Stimulated activated CD8-positive, alpha-beta memory T cell treated with anti-CD3 and anti-CD28 coated beads, Interleukin-2, amount 100 ng/mL, for 48 hours (primary cell): ENCODE results near the gene LGR6.

ENCODE experiments used
- DNase-seq, 2 donors: peaks; one replicate each; pipeline ENCODE4 v3.0.0-alpha.2; 2020; ENCODE audit warnings: low read depth in 2 of 2

Gene LGR6

DNA sequence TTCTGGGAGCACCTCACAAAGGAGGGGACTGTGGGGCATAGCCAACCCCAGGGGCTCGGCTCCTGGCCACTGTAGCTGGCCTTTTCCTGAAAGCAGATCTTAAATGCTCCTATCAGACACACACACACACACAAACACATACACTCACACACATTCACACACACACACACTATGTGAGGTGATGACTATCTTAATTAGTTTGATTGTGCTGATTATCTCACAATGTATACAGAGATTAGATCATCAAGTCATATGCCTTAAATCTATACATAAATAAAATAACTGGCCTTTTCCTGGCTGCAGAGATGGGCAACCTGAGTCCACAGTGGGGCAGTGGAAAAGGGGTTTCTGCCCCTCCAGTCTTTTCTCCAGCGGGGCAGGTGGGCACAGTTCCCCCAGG is 27.1 kb downstream of the LGR6 start:
- no peak for DNase-seq

DNA sequence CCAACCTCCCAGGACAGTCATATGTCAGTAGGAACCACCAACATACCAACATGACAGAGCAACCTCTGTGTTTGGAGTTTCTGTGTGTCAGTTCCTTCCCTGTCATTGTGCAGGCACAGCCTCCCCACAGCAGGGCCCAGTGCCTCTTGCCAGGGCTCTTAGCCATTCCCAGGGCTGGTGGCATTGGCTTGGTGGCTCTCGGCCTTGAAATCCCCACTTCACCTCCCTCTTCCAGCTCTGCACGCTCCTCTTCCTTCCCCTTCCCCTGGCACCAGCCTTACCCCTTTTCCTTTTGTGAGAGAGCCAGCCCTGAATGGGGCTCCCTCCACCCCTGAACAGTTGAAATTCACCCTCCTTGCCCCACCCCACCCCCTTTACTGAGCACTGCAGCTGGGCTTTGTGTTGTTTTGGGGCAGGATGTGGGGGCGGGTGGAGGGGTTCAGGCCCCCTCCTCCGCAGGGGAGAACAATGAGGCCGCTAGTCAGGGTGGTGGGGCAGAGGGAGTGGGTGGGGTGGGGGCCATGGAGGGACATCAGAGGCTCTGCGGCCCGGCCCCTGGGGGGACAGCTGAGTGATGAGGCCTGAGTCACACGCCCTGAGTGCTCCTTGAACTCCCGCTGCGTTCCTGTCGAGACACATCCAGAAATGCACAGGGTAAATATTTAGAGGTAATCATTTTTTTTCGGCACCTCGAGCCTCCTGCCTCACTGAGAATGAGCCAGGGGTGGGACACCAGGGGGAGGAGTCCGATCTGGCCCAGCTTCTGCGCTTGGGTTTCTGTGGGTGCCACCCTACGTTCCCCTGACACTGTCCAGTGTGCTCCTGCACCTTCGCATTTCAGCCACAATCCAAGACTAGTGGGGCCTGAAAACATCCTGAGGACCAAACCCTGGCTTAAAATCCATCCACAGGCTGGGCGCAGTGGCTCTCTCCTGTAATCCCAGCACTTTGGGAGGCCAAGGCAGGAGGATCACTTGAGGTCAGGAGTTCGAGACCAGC is 28.6 kb downstream of the LGR6 start:
- DNase-seq: no peak

DNA sequence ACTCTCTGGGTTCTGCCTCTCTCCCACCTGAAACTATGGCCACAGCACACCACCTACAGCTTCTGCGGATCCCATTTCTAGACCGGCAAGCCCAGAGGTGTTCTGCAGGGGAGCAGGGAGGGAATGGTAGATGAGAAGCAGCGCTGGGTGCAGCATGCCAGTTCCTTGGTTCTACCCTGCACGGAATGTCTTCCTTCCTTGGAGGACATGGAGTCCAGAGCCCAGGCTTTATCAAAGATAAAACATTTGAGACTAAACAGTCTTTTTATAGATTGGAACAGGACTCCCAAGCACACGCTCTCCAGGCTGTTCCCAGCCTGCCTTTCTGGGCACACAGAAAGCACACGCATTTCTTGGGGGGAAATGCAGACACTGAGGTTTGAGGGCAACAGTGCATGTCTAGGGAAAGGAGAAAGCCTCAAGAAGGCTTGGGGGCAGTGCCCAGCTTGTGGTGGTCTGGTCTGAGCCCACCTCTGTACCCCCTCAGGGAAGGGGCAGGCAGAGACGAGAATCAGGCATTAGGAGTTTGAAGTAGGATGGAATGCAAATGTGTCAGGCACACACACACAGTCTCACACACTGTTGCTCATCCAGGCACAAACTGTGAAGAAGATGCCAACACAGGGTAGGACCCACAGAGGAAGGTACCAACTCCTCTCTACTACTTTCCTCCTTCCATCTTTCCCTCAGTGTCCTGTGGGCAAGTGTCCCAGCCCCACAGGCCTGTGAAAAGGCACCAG is 29.7 kb downstream of the LGR6 start:
- no peak for DNase-seq

DNA sequence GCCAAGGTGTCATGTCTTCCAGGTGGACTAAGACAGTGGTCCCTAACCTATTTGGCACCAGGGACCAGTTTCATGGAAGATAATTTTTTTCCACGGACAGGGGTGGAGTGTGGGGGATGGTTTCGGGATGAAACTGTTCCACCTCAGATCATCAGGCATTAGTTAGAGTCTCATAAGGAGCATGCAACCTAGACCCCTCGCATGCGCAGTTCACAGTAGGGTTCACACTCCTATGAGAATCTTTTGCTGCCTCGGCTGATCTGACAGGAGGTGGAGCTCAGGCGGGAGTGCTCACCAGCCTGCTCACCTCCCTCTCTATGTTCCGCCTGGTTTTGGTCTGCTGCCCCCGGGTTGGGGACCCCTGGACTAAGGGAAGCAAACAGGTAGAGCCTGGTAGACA is 30.9 kb downstream of the LGR6 start:
- no peak for DNase-seq

DNA sequence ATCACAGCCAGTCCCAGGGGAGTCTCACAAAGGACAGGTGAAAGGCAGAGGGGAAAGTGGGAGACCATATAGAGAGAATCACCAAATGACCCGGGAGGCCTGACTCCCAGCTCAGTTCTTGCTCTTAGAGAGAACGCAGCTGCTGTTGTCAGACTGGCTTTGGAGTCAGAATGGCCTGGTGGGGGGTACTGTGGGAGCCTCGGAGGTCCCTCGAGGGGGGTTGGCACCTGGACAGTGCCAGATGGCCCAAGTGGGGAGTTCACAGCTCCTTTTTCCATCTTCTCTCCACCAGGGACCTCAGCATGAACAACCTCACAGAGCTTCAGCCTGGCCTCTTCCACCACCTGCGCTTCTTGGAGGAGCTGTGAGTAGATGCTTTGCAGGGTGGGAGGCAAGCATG is 31.5 kb downstream of the LGR6 start:
- no peak for DNase-seq

DNA sequence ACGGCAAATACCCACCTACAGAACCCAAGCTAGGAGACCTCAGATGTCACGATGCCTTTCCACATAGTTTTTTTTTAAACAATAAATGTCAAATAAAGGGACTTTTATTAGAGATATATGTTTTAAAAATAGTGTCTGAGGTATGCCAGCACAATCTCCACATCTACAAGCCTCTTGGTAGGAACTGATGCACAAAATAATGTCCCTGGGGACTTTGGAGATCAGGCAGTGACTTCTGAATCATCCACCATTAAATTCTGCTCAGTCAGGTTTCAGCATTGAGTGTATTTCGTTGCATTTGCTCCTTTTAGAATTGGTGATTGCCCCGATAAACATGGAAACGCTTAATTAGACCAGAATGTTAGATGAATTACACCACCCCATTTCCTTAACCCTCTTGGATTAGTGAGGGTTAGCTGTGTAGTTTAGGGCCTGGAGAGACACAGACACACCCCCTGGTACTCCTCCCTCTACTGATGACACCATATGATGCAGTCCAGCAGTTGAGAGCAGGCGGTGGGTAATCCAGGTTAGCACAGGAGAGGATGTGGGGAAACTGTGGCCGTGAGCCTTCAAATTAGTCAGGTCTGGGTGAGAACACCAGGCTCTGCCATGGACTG is 33.6 kb downstream of the LGR6 start:
- no peak for DNase-seq

DNA sequence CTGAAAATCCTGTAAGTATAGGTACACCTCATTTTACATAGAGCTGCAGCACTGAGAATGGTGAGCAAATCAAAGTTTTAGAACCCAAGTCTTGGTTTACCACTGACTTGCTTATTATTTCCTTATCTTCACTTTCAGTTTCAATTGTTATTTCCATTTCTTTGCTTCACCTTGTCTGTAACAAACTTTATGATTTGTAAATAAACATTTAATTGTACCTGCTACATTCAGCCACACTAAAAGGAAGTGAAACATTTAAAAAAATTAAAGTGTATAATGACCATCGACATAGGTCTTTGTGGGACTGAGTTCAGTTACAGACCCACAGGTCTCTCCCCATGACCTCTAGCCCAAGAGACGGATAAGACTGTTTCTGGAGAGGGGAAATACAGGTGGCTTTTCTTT is 34.4 kb downstream of the LGR6 start:
- no peak for DNase-seq

DNA sequence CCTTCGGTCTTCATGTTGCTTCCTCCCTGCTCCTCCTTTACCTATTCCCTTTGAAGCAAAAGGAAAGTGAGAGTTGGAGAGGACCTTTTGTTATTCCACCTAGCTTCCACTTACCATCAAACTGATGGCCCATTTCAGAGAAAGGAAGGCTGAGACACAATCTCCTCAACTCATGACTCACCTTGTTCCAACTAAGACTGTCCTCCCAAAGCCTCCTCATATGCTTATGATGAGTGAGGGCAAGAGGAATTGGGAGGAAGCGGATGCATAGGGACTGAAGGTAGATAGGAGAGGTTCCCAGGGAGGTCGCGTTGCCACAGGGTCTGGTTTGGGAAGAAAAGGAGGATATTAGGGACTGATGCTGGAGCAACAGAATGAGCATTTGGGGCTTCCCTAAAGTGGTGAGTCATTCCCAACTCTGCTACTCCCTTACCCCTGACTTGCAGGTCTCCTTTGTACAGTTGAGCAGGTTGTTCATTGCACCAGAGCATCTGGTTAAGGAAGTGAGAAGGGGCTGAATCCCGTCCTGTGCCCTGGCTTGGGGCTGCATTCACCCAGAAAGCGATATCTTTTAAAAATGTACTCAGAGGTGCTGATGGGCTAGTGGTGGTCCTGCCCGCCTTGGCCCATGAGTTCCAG is 35.0 kb downstream of the LGR6 start:
- DNase-seq: no peak

DNA sequence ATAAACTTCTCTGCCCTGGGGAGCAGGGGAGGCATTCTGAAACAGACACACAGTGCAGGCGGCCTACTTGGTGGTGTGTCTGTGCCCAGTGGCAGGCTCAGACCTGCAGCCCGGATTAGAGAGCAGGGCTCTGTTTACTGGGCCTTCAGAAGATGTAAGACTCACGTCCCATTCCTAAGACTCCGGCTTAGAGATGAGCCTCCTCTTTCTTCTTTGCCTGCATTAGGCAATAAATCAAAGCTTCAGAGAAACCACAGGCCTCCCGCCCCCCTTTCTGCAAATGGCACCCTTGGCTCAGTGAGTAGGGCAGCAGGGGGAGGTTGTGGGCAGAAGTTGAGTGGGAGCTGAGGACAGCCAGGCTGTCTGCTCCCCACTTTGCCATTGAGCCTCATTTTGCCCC is 35.8 kb downstream of the LGR6 start:
- no peak for DNase-seq

DNA sequence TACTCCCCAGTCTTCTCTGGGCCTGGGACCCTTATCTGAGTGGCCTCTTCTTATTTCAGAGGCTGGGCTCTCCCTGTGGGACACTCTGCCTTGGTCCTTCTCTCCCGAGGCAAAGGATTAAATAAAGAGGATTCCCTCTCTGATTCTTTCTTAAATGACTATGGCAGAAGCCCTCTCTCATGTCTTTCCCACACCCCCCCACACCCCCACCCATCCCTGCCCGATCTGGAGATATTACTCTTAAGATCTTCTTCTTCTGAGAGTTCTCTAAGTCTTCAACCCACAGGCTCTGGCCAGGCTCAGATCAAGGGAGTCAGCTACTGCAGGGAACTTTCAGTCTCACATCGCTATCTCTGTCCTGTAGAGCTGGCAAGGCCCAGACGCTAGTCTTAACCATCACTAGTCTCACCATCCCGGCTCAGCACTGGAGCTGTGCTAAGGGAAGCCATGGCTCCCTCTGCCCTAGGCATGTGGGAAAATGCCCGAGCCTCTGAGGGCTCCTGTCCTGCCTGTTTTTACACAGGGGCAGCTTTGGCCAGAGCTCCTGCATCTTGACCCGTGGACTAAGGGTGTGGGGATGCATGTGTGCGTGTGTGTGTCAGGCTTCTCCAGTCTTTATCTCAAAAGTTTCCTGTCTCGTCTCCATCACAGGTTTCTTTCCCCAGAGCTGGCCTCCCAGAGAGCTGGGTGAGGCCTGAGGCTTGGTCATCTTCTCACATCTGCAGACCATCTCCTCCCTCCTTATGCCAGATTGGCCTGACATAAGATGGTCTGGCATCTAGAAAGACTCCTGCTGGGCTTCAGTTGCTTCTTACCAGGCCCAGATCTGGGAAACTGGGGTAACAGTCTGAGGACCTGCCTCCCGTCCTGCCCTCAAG is 36.7 kb downstream of the LGR6 start:
- no peak for DNase-seq

DNA sequence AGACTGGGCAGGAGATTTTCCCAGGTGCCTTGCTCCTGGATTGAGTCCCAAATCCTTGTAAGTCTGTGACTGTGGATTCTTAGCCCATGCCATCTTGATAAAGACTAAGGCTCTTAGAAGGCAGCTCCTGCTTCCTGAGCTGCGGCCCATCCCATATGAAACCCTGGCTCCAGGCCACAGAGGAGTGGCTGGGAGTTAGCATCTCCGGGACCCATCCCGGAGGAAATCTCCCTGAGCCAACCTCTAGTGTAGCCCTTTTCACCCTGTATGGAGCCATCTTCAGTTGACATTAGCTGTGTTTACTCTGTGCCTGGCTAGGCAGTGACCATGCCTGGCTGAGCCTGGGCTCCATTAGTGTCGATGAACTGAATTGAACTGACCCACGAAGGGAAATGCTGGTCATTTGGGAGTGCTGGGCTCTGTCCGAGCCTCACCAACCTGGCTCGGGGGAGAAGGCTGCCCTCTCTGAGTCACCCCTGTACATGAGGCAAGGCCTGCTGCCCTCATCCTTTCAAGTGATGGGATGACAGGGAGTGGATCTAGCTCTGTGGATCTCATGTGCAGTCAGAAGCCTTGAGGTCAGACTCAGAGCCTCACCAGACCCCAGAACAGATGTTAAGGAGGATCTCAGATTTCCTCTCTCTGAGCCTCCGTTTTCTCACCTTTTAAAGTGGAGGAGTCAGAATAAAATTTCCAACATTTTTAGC is 37.5 kb downstream of the LGR6 start:
- DNase-seq: no peak

DNA sequence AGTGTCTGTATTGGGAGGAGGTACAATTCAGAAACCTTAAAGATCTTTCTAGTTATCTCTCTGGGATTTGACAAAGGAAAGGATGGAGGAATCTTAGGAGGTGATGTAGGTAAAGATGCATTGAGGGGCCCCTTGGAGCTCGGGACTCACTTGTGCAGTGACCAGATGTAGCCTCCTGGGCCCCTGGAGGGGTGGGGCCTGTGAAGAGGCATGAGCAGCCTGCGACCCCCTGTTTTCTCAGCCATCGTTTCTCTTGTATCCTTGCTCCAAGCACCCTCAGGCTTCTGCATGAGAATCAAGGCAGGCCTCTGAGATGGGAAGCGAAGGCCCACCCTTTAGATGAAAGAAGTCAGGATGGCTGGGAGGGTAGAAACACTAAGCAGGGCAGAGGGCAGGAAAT is 39.6 kb downstream of the LGR6 start:
- DNase-seq: no peak

DNA sequence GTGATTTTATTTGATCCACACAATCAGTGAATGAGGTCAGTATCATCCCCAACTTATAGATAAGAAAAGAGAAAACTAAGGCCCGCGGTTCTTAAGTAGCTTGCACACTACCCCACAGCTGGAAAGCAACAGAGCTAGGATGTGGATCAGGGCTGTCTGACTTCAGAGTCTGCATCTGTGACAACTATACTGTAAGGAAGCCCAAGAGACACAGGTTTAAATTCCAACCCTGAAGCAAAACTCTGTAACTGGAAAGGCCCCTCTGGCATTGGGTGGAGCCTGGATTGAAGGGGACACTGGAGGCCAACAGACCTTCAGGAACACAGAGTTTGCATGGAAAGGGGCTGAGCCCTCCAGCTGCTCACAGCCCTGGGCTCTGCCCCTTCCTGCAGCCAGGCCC is 40.2 kb downstream of the LGR6 start:
- DNase-seq: no peak

DNA sequence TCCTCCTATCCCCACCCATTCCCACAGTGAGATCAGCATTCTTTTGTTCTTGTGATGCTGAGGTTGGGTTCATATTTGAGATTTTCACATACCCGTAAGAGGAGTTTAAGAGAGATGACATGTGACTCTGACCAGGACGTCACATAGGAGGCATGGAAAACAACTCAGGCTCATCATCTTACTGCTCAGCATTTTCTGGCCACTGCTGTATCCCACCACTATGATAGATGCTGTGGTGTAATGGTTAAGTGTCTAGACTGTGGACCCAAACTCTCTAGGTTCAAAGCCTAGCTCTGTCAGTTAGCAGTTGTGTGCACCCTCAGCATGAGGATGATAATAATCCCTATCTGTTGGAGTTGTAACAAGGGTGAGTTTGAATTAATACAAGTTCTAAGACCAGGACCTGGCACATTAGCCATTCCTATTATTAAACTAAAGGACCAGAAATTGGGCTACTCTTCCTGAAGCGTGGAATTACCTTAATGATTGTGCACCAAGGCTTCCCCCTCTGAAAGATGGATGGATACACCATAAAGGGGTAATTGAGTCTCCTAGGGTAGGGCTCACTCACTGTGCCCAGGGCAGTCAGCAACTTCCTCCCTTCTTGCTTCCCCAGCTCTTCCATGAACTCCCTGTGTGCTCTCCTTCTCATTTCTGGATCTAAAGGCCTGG is 40.9 kb downstream of the LGR6 start:
- no peak for DNase-seq

DNA sequence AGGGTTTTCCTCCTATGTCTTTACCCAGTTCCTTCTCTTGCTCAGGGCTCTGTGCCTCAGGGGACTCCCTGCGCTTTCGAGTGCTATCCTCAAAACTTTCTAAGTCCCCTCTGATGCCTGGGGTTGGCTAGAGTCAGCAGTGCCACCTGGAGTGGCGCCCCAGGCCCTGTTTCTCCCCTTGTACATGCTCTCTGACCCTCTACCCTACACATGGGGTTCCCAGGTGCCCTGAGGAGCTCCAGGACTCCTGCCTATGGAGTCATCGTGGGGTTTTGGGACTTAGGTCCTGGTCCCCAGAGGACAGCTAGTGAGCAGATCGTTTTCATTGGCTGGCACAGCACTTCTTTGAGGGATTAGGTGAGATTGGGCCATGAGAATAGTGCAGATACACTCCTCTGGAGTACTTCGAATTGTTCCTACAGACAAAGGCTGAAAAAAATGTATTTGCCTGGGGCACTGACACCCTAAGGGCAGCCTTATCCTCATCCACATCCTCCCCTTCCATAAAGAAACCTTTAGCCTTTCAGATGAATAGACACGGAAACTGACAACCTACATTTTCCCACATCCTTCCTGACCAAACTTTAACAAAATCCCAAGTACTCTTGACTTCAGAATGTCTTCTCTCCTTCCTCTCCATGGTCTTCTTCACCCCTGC is 41.5 kb downstream of the LGR6 start:
- DNase-seq: no peak

DNA sequence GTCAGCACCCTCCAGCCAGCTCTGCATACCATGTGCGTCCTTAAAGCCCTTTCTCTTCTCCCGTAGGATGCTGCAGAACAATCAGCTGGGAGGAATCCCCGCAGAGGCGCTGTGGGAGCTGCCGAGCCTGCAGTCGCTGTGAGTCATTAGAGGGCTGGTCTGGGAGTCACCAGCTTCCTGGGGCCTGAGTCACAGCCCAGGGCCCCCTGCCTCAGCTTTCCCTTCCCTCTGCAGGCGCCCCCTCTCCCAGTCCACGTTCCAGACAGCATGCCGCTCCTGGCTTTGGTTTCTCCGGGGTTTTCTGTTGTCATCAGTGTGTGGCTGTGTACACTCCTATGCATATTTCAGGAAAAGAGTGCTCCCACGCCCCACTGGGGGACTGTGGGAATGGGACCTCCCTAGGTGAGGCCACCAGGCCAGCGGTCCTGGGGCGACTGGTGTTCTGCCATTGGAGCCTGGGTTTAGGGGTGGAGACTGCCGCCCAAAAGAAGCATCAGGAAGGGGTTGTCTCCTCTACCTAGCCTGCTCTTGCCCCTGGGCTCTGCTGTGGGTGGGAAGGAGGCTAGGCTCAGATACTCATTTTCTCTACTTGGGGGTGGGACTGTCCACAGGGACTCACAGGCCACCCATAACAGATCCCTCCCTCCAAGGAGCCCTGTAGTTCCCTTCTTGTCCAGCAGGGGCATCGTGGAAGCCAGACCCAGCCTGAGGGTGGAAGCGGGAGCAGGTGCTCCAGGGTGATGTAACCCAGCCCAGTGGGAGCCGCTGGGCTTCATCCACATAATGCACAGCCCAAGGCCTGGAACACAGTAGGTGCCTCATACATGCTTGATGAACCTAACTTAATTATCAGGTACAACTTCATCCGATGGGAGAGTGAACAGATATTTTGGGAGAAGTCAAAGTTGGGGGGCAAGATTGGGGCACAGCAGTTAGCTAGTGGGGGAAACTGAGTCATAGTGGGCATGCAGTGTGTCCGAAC is 42.5 kb downstream of the LGR6 start:
- peak; percentile 55 to 65 for DNase-seq

DNA sequence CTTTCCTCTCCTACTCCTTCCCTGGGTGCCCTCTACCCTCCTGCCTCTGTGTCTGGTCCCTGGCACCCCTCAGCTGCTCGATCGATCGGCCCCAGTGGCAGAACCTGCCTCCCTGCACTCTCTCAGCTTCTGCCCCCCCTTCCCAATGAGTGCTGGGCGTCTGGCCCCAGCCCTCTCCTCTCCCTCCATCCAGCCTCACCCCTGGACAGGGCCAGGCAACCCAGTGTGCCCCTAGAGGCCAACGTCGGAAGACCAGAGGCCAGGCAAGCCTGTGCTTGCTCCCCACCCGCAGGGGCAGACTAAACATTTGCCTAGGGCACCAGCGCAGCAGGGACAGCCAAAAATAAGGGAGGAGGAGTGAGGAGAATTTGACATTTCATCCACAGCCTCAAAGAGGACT is 43.5 kb downstream of the LGR6 start:
- DNase-seq: peak in 1 of 2 donors; percentile 13

DNA sequence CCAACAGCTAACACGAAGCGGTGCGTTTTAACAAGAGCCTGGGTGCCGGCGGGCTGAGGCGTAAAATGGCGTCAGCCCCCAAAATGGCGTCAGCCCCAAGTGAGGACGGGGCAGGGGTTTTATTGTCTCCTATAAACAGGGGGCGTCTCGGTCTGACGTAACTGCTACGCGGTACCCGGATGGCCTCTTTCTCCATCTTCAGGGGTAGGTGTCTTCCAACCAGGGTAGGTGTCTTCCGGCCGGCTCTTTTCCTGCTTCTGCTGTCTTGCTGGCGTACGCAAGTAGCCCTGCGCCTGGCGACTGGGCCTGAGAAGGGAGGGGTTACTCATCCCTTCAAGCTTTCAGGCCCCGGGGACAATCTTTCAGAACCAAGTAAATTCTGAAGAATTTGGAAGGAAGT is 45.3 kb downstream of the LGR6 start:
- DNase-seq: no peak
